CD14-positive monocyte (primary cell): ENCODE measurements around the gene FAM20C. TPM values are rescaled to one million over a fixed set of nuclear protein-coding genes. Genes with fewer than 3 reads are reported as not detected.

Experiments
- DNase-seq, 3 donors: peaks; one replicate each; pipeline ENCODE4 v3.0.0-alpha.2; 2011 to 2022
- H2AFZ ChIP-seq: 2 replicates; pipeline ENCODE4 v1.6.0; 2012; ENCODE audit warnings: mild to moderate bottlenecking, low read depth, low read length, inconsistent platforms; ENCODE audit not compliant: insufficient read depth, poor library complexity, severe bottlenecking
- H3K27ac ChIP-seq, 2 donors: 1 replicate in 1 of 2; 2 replicates in 1 of 2; pipeline ENCODE4 v1.5.1; 2012 to 2013; ENCODE audit warnings: low read length in 2 of 2, control low read depth in 1 of 2, inconsistent platforms in 1 of 2, low read depth in 1 of 2, mild to moderate bottlenecking in 1 of 2
- H3K27me3 ChIP-seq, 2 donors: one replicate each; pipeline versions ENCODE4 v1.6.0 to v1.6.1; 2011 to 2013; ENCODE audit warnings: low read length in 2 of 2; ENCODE audit not compliant: control insufficient read depth in 2 of 2, insufficient read depth in 2 of 2
- H3K36me3 ChIP-seq, 2 donors: replicated peaks in 1 of 2; 1 replicate in 1 of 2; 2 replicates in 1 of 2; pipeline versions ENCODE4 v1.5.1 to v1.6.1; 2012 to 2013; ENCODE audit warnings: low read length in 2 of 2, control low read depth in 1 of 2, inconsistent platforms in 1 of 2, mild to moderate bottlenecking in 1 of 2; ENCODE audit not compliant: insufficient read depth in 2 of 2, control insufficient read depth in 1 of 2
- H3K4me1 ChIP-seq, 2 donors: 1 replicate in 1 of 2; 2 replicates in 1 of 2; pipeline versions ENCODE4 v1.5.1 to v1.6.1; 2012 to 2013; ENCODE audit warnings: low read length in 2 of 2, control low read depth in 1 of 2, inconsistent platforms in 1 of 2, mild to moderate bottlenecking in 1 of 2, moderate library complexity in 1 of 2; ENCODE audit not compliant: insufficient read depth in 2 of 2, control insufficient read depth in 1 of 2
- H3K4me2 ChIP-seq: replicated peaks from 2 replicates; pipeline ENCODE3; 2012; ENCODE audit warnings: low read length, moderate library complexity, mild to moderate bottlenecking; ENCODE audit not compliant: poor library complexity, severe bottlenecking; ENCODE audit errors: extremely low read depth
- H3K4me3 ChIP-seq, 3 experiments: fragments of 200-600 bp in 1 of 3; sonication (generic) in 1 of 3; replicated peaks in 1 of 3; 1 replicate in 2 of 3; 2 replicates in 1 of 3; pipeline ENCODE4 v1.5.1; 2011 to 2013; ENCODE audit warnings: low read length in 3 of 3, mild to moderate bottlenecking in 3 of 3, control low read depth in 2 of 3, low read depth in 2 of 3, inconsistent platforms in 1 of 3, moderate library complexity in 1 of 3
- H3K79me2 ChIP-seq: 2 replicates; pipeline ENCODE4 v1.6.0; 2012; ENCODE audit warnings: mild to moderate bottlenecking, control low read depth, inconsistent platforms, low read length, moderate library complexity; ENCODE audit not compliant: insufficient read depth
- H3K9ac ChIP-seq: 2 replicates; pipeline ENCODE4 v1.6.0; 2017; ENCODE audit warnings: low read length, mild to moderate bottlenecking; ENCODE audit not compliant: insufficient read depth, poor library complexity, severe bottlenecking
- H3K9me3 ChIP-seq, 2 donors: replicated peaks in 1 of 2; 1 replicate in 1 of 2; 2 replicates in 1 of 2; pipeline versions ENCODE4 v1.5.1 to v1.6.1; 2012 to 2013; ENCODE audit warnings: low read length in 2 of 2, control low read depth in 1 of 2; ENCODE audit not compliant: control insufficient read depth in 1 of 2, insufficient read depth in 1 of 2
- H4K20me1 ChIP-seq: 2 replicates; pipeline ENCODE4 v1.6.0; 2012; ENCODE audit warnings: mild to moderate bottlenecking, low read length, control low read depth, moderate library complexity; ENCODE audit not compliant: insufficient read depth
- H3K27ac Mint-ChIP-seq, 7 donors: one replicate each; pipeline ENCODE4 v1.8.0; 2020; ENCODE audit warnings: mild to moderate bottlenecking in 7 of 7, mixed read lengths in 7 of 7, moderate library complexity in 6 of 7, inconsistent platforms in 2 of 7
- H3K27me3 Mint-ChIP-seq, 3 donors: one replicate each; pipeline ENCODE4 v1.8.0; 2021 to 2022; ENCODE audit warnings: low read depth in 3 of 3, mild to moderate bottlenecking in 3 of 3, mixed read lengths in 3 of 3, moderate library complexity in 3 of 3, inconsistent platforms in 1 of 3
- H3K36me3 Mint-ChIP-seq, 2 donors: one replicate each; pipeline ENCODE4 v1.8.0; 2020; ENCODE audit warnings: mixed read lengths in 2 of 2, inconsistent platforms in 1 of 2, mild to moderate bottlenecking in 1 of 2
- H3K4me1 Mint-ChIP-seq: one replicate; pipeline ENCODE4 v1.8.0; 2020; ENCODE audit warnings: mild to moderate bottlenecking, mixed read lengths
- H3K4me3 Mint-ChIP-seq, 2 donors: one replicate each; pipeline ENCODE4 v1.8.0; 2020; ENCODE audit warnings: mild to moderate bottlenecking in 2 of 2, mixed read lengths in 2 of 2, moderate library complexity in 1 of 2
- H3K9me3 Mint-ChIP-seq, 7 donors: one replicate each; pipeline ENCODE4 v1.8.0; 2020 to 2022; ENCODE audit warnings: mixed read lengths in 7 of 7, mild to moderate bottlenecking in 6 of 7, moderate library complexity in 6 of 7, inconsistent platforms in 2 of 7
- WGBS: methylation state at CpG from one replicate; pipeline ENCODE4 v1.1.5; 2013; ENCODE audit warnings: missing lambda C conversion rate; ENCODE audit not compliant: insufficient coverage; 5-methylcytosine and 5-hydroxymethylcytosine counted together
- intact Hi-C, 2 donors: fragments of 100-400 bp; cut with micrococcal nuclease; formaldehyde crosslinking; loops; one replicate each; pipeline versions ENCODE4 v1.15.0 to v1.15.1; 2023
- polyA plus RNA-seq, 3 donors: library from polyadenylated mRNA; depleted of rRNA in 1 of 3; unstranded in 2 of 3; stranded (reverse) in 1 of 3; fragments of 300-500 nt in 2 of 3; fragments of >200 nt in 1 of 3; fragmentation: Illumina TruSeq in 2 of 3; gene quantifications; 1 replicate in 2 of 3; 2 replicates in 1 of 3; pipeline ENCODE4 v1.2.3, GENCODE V29; 2012 to 2021
- TF ChIP-seq, protein P1 (sequence below): fragments of 200-600 bp; IDR thresholded peaks from one replicate; pipeline ENCODE4 v1.8.0; 2022; ENCODE audit warnings: antibody characterized with exemption, mild to moderate bottlenecking

FAM20C gene
- polyA plus RNA-seq, 3 donors, result 1.2 to 32.2 (median 1.5) TPM

DNA sequence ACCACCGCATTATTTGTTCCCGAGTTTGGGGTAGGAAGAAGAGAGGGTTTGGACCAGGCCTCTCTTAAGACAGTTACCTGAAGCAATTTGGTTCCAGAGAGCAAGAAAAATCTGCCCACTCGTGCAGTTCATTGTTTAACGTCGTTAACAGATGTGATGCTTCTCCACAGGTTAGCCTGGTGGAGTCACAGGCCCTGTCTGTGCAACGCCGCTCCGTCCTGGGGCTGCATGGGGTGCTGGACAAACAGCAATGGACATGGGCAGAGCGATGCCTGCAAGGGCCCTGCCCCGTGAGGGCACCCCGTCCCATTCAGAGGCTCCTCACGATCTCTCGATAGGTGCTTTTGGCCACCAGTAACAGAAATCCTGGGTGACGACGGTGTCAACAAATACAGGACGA is 107.3 kb downstream of the FAM20C start:
- Histone ChIP-seq H3K4me3 (no peak overlapping the region), H3K27me3 (no peaks in the 10 kb centered on the region), H3K79me2 (no peaks in the 10 kb centered on the region), H3K4me1 (no peaks in the 10 kb centered on the region), H3K9ac (no peak overlapping the region), H3K9me3 (no peaks in the 10 kb centered on the region), H3K4me2 (no peak overlapping the region), H4K20me1 (no peaks in the 10 kb centered on the region), H2AFZ (no peak overlapping the region), H3K36me3 (no peaks in the 10 kb centered on the region), H3K27ac (no peak overlapping the region)
- TF ChIP-seq, protein P1, sequence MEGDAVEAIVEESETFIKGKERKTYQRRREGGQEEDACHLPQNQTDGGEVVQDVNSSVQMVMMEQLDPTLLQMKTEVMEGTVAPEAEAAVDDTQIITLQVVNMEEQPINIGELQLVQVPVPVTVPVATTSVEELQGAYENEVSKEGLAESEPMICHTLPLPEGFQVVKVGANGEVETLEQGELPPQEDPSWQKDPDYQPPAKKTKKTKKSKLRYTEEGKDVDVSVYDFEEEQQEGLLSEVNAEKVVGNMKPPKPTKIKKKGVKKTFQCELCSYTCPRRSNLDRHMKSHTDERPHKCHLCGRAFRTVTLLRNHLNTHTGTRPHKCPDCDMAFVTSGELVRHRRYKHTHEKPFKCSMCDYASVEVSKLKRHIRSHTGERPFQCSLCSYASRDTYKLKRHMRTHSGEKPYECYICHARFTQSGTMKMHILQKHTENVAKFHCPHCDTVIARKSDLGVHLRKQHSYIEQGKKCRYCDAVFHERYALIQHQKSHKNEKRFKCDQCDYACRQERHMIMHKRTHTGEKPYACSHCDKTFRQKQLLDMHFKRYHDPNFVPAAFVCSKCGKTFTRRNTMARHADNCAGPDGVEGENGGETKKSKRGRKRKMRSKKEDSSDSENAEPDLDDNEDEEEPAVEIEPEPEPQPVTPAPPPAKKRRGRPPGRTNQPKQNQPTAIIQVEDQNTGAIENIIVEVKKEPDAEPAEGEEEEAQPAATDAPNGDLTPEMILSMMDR, result no peak
- Mint-ChIP-seq H3K36me3 (no peaks in the 10 kb centered on the region), H3K9me3 (peaks cover 0 to 4% (median 4%) of the 10 kb centered on the region in 7 donors), H3K27ac (no peak overlapping the region), H3K27me3 (peaks cover 2 to 5% (median 4%) of the 10 kb centered on the region in 3 donors), H3K4me1 (no peaks in the 10 kb centered on the region), H3K4me3 (no peak overlapping the region)
- DNase-seq, result no peak
- intact Hi-C loops, result no loop called here
- WGBS, result 97% methylated on average over 15 of the region's 16 CpGs

DNA sequence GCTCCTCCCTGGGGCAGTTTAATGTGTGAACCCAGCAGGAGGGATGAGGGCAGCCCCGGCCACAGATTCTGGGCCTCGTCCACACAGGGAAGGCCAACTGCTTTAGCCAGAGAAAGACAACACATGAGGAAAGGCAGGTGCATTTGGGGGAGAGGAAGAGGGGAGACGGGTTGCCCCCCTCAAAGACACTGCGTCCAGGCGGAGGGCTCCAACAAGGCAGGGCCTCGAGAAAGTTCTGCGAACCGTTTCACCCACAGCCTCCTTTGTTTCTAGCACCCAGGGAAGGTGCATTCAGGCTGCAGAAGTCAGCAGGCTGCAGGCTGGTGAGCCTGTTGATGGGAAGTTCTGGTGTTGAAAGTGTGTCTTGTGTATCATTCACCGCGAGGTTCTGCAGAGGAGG is 107.7 kb downstream of the FAM20C start:
- peaks cover 2 to 3% (median 2%) of the 10 kb centered on the region in 3 donors for H3K27me3 Mint-ChIP-seq
- H3K9me3 Mint-ChIP-seq, result peaks cover 0 to 4% (median 4%) of the 10 kb centered on the region in 7 donors
- Histone ChIP-seq H3K9ac (no peak overlapping the region), H3K4me2 (no peak overlapping the region), H3K27ac (no peak overlapping the region), H3K9me3 (no peaks in the 10 kb centered on the region), H3K36me3 (no peaks in the 10 kb centered on the region), H2AFZ (no peak overlapping the region), H3K4me3 (no peak overlapping the region), H3K4me1 (no peaks in the 10 kb centered on the region), H3K27me3 (no peaks in the 10 kb centered on the region), H3K79me2 (no peaks in the 10 kb centered on the region), H4K20me1 (no peaks in the 10 kb centered on the region)
- 100% methylated on average over 2 of the region's 10 CpGs for WGBS
- no peaks in the 10 kb centered on the region for H3K36me3 Mint-ChIP-seq
- H3K4me3 Mint-ChIP-seq, result no peak overlapping the region
- intact Hi-C loops, result no loop called here
- H3K27ac Mint-ChIP-seq, result no peak overlapping the region
- no peaks in the 10 kb centered on the region for H3K4me1 Mint-ChIP-seq
- no peak for DNase-seq
- TF ChIP-seq, protein P1, result no peak
